ENCODE data around the gene VSTM4.

Gene VSTM4

DNA sequence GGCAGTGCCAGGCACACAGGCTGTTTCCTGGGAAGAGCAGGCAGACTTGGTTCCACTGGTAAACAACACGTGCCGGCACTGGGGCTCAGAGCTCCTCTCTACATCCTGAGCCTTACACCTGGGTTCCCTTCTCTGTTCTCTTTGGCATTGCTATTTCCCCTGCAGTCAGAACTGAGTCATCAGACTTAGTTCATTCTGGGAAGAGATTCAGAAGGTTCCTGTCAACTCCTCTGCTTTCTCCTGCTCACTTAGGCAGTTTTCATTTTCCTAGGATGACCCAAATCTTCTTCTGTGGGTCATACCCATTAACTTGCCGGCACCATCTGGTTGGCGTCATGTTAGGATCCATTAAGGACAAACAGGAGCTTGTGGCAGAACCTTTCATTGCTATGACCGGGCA, 142.3 kb downstream of the VSTM4 start:
- no peak for DNase-seq

DNA sequence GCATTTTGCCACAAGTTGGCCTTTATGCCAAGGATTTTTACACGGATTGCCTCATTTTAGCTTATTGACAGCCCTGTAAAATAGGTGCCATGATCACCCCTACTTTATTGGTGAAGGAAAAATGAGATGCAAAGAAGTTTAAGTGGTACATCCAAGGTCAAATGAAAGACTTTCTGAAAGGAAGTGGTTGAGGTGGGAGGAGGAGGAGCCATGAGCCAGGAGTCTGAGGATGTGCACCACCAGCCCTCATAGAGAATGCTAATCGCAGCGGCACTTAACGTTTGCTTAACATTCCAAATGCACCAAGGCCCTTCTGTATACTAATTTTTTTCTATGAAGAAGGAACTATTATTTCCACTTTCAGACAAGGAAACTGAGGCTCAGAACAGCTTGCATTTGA, 144.7 kb downstream of the VSTM4 start:
- DNase-seq, result no peak

DNA sequence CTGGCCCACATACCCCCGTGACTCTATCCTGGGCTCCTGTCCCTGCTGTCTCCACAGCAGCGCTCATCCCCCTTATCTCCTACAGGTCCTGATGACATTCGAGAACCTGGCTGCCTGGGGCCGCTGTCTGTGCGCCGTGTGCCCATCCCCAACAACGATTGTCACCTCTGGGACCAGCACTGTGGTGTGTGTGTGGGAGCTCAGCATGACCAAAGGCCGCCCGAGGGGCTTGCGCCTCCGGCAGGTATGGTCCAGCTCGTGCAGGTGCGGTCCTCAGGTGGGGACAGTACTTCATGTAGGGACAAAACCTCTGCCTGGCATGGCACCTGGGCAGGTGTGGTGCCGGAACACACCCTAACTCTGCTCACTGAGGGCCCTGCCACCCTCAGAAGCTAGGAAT, 145.3 kb downstream of the VSTM4 start:
- DNase-seq, result no peak

DNA sequence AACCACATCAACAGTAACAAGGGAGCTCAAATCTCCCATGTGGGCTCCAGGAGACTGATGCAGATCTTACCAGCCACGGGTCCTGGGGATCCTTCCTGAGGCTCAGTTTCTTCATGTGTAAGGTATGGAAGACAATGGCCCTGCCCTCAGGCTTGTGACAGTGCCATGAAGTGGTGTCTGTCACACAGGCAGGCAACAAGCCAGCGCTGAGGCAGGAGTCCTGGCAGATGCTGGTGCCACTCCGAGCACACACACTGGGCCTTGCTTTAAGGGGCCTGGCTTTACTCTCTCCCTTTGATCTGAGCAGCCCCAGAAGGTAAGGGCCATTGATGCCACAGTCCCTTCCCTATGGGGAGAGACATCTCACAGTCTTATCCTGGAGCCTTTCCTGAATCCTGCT, 147.3 kb downstream of the VSTM4 start:
- no peak for DNase-seq

DNA sequence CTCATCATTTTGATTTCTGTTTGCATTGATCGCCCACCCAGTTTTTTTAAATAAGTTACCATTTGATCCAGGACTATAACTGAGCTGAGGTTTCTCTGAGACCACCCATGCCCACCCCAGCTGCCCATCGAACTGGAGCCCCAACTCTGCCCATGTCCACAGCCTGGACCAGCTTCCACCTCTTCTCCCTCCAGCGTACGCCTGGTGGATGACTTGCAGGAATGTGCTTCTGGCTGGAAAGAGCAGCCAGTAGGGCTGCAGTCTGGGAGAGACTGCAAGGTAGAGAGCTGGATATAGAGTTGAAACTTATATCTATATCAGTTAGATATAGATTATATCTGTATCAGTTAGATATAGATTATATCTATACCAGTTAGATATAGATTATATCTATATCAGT, 149.9 kb downstream of the VSTM4 start:
- DNase-seq, result no peak

Measured in amygdala (tissue), 56 donors.